GM12891 (cell line): ENCODE measurements around the gene PTPRO.

Experiments
- POLR2A ChIP-seq: IDR thresholded peaks from 2 replicates; pipeline ENCODE4 v1.6.1; 2011; ENCODE audit warnings: low read depth, low read length, control low read depth
- POLR2AphosphoS5 ChIP-seq: IDR thresholded peaks from 2 replicates; pipeline ENCODE4 v1.6.1; 2011; ENCODE audit warnings: low read depth, low read length, control low read depth
- SPI1 ChIP-seq: IDR thresholded peaks from 2 replicates; pipeline ENCODE4 v1.6.1; 2011; ENCODE audit warnings: low read depth, low read length, control low read depth
- TAF1 ChIP-seq: IDR thresholded peaks from 2 replicates; pipeline ENCODE4 v1.6.1; 2011; ENCODE audit warnings: low read depth, low read length, control low read depth

- TF ChIP-seq TAF1 (no peak), POLR2A (no peak), POLR2AphosphoS5 (no peak), SPI1 (no peak)
Observed at GRCh38 chr12:15550793-15551192, 228.5 kb downstream of the PTPRO start.
